Hepatocyte (in vitro differentiated cells): ENCODE results near the gene CDH4.

Experiments used
- EZH2 ChIP-seq: fragments of 200-600 bp; sonication (generic); IDR thresholded peaks from 2 replicates; pipeline ENCODE4 v1.6.1; 2016; ENCODE audit warnings: antibody characterized with exemption, mild to moderate bottlenecking, borderline replicate concordance
- TF ChIP-seq, protein P1 (sequence below): fragments of 200-600 bp; sonication (generic); IDR thresholded peaks from 2 replicates; pipeline ENCODE4 v1.5.1; 2016; ENCODE audit warnings: antibody characterized with exemption, mild to moderate bottlenecking; ENCODE audit not compliant: poor library complexity

DNA sequence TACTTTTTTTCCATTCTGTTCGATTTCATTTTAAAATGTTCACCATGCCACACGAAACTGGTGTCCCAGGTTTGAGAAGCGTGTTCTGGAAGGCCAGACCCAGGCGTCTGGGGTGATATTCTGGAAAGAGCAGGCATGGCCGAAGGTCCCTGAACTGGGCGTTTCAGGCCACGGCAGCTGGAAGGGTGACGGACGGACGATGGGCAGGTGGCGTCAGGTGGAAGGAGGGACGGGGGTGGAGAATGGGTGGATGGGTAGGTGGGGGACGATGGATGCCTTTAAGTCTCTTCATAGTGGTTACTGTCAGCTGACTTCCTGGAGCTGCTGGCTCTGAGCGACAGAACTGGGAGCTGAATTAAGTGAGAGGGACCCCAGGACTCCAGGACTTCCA is 44.6 kb downstream of the CDH4 start:
- TF ChIP-seq, protein P1, sequence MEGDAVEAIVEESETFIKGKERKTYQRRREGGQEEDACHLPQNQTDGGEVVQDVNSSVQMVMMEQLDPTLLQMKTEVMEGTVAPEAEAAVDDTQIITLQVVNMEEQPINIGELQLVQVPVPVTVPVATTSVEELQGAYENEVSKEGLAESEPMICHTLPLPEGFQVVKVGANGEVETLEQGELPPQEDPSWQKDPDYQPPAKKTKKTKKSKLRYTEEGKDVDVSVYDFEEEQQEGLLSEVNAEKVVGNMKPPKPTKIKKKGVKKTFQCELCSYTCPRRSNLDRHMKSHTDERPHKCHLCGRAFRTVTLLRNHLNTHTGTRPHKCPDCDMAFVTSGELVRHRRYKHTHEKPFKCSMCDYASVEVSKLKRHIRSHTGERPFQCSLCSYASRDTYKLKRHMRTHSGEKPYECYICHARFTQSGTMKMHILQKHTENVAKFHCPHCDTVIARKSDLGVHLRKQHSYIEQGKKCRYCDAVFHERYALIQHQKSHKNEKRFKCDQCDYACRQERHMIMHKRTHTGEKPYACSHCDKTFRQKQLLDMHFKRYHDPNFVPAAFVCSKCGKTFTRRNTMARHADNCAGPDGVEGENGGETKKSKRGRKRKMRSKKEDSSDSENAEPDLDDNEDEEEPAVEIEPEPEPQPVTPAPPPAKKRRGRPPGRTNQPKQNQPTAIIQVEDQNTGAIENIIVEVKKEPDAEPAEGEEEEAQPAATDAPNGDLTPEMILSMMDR = no peak
- no peak for TF ChIP-seq EZH2
